HepG2 (cell line): Measurements from ENCODE around the gene VAMP8.

Experiments
- SAFB2 ChIP-seq: sonication (generic); formaldehyde crosslinking; IDR thresholded peaks from 2 replicates; pipeline ENCODE4 v1.5.1; 2020; ENCODE audit warnings: missing genetic modification reagents, low read depth, mild to moderate bottlenecking, borderline replicate concordance
- USF2 ChIP-seq, 2 experiments: sonication (generic) in 1 of 2; formaldehyde crosslinking in 1 of 2; IDR thresholded peaks; 2 replicates each; pipeline versions ENCODE4 v1.5.1 to v1.6.1; 2011 to 2020; ENCODE audit warnings: borderline replicate concordance in 1 of 2, low read depth in 1 of 2, low read length in 1 of 2, mild to moderate bottlenecking in 1 of 2, missing genetic modification reagents in 1 of 2, moderate library complexity in 1 of 2
- ZBTB7B ChIP-seq: sonication (generic); formaldehyde crosslinking; IDR thresholded peaks from 2 replicates; pipeline ENCODE4 v1.4.0; 2020; ENCODE audit warnings: missing genetic modification reagents
- ZNF24 ChIP-seq: fragments of 450-650 bp; IDR thresholded peaks from 2 replicates; pipeline ENCODE4 v1.6.1; 2017; ENCODE audit warnings: antibody characterized with exemption, mild to moderate bottlenecking
- TF ChIP-seq, protein P1 (sequence below): sonication (generic); formaldehyde crosslinking; IDR thresholded peaks from 2 replicates; pipeline ENCODE4 v1.4.0; 2020; ENCODE audit warnings: mild to moderate bottlenecking, missing genetic modification reagents, borderline replicate concordance

GRCh38 chr2:85537600-85538506 is 39.5 kb upstream of the VAMP8 start:
- TF ChIP-seq ZBTB7B (CRISPR knock-in tag) (peak; percentile 68), USF2 (IDR thresholded peaks at IDR 0.05; ENCODE audit: low read depth, low read length) (no peak), USF2 (CRISPR knock-in tag; IDR thresholded peaks at IDR 0.05; ENCODE audit: borderline replicate concordance) (no peak), SAFB2 (CRISPR knock-in tag) (peak; percentile 40; the same call in 1 of the 2 replicates), ZNF24 (no peak)
- TF ChIP-seq, protein P1, sequence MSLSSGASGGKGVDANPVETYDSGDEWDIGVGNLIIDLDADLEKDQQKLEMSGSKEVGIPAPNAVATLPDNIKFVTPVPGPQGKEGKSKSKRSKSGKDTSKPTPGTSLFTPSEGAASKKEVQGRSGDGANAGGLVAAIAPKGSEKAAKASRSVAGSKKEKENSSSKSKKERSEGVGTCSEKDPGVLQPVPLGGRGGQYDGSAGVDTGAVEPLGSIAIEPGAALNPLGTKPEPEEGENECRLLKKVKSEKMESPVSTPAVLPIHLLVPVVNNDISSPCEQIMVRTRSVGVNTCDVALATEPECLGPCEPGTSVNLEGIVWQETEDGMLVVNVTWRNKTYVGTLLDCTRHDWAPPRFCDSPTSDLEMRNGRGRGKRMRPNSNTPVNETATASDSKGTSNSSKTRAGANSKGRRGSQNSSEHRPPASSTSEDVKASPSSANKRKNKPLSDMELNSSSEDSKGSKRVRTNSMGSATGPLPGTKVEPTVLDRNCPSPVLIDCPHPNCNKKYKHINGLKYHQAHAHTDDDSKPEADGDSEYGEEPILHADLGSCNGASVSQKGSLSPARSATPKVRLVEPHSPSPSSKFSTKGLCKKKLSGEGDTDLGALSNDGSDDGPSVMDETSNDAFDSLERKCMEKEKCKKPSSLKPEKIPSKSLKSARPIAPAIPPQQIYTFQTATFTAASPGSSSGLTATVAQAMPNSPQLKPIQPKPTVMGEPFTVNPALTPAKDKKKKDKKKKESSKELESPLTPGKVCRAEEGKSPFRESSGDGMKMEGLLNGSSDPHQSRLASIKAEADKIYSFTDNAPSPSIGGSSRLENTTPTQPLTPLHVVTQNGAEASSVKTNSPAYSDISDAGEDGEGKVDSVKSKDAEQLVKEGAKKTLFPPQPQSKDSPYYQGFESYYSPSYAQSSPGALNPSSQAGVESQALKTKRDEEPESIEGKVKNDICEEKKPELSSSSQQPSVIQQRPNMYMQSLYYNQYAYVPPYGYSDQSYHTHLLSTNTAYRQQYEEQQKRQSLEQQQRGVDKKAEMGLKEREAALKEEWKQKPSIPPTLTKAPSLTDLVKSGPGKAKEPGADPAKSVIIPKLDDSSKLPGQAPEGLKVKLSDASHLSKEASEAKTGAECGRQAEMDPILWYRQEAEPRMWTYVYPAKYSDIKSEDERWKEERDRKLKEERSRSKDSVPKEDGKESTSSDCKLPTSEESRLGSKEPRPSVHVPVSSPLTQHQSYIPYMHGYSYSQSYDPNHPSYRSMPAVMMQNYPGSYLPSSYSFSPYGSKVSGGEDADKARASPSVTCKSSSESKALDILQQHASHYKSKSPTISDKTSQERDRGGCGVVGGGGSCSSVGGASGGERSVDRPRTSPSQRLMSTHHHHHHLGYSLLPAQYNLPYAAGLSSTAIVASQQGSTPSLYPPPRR (CRISPR knock-in tag): no peak
